Activated CD4-positive, alpha-beta T cell treated with anti-CD3 and anti-CD28 coated beads for 1 hour (primary cell): ENCODE measurements around the gene DVL2.
"Not testable (repeated sequence)": the region's sequence is repeated elsewhere in the genome, so short reads cannot be mapped to it uniquely, and the experiment has no call there.

Source experiments
- DNase-seq: peaks from one replicate; pipeline ENCODE4 v3.0.0-alpha.2; 2020

Gene DVL2

DNA sequence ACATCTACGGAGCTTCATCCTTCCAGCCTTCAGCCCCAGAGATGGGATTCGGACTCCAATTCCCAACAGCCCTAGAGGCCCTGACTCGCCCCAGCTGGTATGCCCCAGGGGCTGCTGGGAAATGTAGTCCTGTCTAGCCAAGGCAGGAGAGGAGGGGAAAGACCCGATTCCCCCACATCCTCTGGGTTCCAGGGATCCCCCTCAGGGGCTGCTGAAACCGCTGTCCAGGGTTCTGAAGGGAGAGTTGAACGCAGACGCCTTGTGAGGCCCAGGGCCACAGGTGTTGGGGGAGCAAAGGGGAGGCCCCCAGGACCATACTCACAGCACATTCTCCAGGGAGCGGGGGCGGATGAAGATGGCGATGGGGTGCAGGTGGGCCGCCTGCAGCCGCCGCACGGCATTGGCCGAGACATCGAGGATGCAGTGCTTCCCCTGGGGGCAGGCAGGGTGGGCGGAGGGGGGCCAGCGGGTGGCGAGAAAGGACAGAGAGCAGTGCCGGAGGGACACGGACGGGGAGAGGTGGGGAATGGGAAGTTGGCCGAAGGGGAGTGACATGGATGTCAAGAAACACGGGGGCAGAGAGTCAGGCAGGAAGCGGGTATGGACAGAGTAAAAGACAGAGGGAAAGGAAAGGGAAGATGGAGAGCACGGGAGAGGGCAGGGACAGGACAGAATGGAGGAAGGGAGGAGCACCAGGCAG is 42.6 kb downstream of the DVL2 start:
- no peak for DNase-seq

DNA sequence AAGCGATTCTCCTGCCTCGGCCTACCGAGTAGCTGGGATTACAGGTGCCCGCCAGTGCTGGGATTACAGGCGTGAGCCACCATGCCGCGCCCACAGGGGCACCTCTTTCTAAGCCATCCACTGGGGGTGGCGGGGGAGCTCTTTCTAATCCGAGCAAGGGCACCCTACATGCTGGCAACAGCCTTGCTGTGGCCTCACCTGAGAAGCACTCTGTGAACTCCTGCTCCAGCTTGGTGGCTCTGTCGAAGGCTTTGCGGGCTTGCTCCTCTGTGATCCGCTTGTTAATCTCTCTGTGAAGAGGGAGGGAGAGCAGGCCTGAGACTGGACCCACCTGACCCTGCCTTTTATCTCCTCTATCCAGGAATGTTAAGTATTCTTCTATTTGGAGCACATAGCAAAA is 43.2 kb downstream of the DVL2 start:
- no peak for DNase-seq

DNA sequence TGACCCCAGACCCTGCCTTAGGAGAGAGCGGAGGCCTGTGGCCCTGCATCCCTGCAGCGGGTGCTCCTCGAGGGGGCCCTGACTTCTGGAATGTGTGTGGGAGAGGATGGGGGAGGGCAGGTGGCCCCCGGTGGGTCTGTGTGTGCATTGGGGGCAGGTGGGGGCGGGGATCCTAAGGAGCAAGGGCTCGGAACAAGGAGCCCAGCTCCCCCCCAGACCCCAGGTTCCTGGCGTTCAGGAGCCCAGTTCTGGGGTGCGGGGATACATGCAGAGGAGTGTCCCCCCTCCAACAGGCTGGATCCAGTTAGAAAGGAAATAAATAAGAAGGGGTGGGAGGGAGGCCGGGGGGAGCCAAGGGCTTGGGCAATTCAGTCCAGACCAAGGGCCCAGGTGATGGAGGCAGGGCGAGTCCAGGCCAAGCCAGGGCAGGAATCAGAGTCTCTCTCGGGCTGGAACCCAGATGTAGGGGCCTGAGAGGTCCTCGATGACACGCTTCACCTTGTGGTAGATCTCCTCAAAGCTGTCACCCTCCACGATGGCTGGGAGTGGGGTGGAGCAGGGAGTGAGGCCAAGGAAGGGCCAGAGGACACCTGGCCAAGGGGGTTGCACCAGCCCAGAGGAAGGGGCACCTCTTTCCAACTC is 43.9 kb downstream of the DVL2 start:
- DNase-seq: no peak

DNA sequence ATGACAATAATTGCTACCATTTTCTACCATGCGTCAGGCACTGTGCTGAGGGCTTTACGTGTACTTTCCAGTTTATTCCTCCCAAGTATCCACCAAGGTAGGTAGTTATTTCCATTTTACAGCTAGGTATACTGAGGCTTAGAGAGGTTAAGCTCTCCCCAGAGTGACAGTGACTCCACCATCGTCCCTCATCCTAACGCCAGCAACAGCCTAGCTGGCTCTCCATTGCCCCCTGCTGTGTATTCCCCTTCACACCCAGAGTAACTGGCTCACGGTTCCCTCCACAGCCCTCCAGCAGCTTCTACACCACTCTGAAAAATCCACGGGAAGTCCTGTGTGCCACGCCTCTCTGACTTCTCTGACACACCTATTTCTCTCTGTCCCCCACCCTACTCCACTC is 48.1 kb downstream of the DVL2 start:
- DNase-seq: no peak

DNA sequence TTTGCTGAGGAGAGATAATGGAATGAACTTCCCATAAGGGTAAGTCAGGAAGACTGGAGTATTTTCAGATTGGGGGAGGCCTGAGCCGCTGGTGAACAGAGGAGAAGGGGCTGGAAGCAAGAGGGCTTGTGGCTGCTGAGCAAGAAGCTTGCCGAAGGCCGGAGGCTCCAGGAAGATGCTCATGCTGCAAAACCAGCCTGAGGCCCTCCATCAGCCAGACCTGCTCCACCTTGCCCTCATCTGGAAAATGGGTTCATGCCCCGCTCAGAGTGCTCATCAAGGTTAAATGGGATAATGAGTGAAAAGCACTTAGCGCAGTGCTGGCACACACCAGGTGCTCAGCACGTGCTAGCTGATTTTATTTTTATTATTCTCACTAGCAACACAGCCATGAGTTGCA is 49.7 kb downstream of the DVL2 start:
- no peak for DNase-seq

DNA sequence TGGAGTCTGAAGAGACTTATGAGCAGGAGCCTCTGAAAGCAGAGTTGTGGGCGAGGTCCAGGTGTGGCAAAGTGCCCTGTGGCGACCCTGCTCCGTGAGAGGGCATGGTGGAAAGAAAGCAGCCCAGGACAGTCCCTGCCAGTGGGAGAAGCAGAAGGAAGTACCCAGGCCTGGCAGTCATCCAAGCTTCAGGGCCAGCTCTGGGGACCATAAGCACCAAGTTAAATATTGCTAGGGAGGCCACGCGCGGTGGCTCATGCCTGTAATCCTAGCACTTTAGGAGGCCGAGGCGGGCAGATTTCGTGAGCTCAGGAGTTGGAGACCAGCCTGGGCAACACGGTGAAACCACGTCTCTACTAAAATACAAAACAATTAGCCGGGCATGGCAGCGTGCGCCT is 50.2 kb downstream of the DVL2 start:
- DNase-seq: no peak

DNA sequence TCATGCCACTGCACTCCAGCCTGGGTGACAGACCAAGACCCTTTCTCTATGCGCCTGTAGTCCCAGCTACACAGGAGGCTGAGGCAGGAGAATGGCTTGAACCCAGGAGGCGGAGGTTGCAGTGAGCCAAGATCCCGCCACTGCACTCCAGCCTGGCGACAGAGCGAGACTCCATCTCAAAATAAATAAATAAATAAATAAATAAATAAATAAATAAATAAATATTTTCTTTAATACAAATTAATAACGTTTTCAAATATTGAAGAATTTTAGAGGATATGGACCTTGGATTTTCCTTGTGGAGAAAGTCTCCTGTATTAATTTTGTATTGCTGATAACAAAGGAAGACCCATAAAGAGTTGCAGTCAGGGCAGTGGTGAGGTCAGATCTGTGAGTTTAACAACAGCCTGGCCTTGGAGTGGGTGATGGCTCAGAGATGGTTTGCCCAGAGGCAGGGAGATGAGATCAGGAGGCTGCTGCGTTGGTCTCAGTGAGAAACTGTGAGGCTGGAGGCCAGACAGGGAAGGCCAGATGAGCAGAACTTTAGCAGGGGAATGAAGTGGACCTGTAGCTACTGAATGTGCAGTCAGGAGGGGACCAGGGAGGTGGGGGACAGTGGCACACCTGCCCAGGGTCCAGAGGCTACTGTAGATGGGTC is 50.8 kb downstream of the DVL2 start:
- no peak for DNase-seq

DNA sequence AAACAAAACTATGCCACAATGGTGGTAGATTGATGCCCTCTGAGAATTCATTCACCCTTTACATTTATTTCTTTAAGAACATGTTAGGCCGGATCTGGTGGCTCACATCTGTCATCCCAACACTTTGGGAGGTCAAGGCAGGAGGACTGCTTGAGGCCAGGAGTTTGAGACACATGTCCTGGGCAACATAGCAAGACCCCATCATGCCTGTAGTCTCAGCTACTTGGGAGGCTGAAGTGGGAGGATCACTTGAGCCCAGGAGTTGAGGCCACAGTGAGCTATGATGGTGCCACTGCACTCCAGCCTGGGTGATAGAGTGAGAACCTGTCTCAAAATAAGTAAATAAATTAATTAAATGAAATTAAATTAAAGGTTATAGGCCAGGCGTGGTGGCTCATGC is 52.2 kb downstream of the DVL2 start:
- DNase-seq: not testable (repeated sequence)

DNA sequence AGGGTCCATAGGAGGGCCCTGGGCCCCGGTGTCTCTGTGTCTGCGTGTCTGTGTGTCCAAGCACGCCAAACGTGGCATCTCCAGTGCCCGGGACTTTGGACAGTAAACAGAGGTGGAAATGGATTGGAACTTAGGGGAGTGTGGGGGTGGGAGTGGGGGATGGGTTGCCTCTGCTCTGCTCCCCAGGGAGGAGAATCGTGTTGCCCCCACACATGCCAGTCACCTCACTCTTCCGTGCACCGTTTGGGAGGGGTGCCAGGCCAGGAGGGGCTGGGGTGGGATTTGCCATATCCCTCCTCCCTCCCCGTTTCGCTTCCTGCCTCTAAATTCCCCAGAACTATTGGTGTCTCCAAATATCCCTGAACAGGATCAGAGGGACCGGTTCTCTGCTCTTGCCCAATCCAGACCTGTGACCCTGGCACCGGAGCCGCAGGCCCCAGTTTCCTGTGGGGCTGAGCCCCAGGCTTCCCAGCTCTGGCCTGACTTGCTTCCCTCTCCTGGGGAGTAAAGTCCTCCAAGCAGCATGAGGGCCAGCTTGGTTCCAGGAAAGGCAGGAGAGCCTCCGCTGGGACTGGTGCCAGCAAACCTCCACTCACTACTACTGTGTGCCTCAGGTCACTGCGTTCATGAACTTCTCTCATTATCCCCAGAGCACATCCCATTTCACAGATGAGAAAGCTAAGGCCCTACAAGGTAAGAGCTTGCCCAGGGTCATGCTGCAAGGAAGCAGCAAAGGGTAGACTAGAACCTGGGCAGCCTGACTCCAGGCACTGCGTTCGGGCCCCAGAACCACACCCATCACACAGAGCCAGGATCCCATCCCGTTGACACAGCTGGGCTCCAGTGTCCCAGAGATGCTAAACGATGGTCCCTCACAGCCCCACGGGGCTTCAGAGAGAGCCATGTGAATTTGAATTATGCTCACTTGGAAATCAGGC is 54.7 kb downstream of the DVL2 start, which contains the start of gene ASGR1:
TSS of gene ASGR1 (minus strand) at position 54 of the 938 bp plus-strand sequence. CDS start 807 bp downstream, outside the sequence.
- no peak for DNase-seq

DNA sequence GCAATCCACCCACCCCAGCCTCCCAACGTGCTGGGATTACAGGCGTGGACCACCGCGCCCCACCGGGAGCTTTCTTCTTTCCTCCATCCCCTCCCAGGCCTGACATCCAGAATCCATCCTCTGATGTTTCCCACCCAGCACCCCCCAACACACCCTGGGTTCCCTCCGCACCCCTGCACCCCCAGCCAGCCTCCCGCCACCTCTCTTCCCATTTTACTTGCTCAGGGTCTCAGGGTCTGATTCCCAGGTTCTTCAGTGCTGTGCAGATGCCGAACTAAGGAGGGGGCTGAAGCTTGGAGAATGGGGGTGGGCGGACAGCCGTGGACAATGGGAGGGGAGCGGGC is 55.4 kb downstream of the DVL2 start:
- DNase-seq: no peak

DNA sequence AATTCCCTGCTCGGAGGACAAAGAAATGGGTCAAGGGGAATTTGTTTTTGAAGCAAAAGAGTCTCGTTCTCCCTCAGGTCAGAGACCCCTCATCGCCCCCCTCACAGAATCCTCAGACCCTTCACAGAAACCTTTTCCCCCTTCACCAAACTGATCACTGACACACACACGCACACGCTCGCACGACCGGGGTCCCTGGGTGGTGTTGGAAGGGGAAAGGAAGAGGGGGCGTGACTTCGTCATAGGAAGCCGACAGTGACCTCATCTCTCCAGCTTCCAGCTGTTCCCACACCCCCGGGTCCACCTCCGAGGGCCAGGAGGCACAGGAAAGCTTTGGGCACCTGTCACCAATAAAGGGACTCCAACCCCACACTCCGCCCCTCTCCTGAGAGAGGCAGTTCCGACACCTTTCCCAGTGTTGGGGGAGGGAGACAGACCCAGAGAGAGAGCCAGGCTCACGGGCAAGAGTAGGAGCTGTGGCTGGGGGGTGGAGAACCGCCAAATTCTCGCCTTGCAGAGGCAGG is 56.3 kb downstream of the DVL2 start:
- DNase-seq: no peak

DNA sequence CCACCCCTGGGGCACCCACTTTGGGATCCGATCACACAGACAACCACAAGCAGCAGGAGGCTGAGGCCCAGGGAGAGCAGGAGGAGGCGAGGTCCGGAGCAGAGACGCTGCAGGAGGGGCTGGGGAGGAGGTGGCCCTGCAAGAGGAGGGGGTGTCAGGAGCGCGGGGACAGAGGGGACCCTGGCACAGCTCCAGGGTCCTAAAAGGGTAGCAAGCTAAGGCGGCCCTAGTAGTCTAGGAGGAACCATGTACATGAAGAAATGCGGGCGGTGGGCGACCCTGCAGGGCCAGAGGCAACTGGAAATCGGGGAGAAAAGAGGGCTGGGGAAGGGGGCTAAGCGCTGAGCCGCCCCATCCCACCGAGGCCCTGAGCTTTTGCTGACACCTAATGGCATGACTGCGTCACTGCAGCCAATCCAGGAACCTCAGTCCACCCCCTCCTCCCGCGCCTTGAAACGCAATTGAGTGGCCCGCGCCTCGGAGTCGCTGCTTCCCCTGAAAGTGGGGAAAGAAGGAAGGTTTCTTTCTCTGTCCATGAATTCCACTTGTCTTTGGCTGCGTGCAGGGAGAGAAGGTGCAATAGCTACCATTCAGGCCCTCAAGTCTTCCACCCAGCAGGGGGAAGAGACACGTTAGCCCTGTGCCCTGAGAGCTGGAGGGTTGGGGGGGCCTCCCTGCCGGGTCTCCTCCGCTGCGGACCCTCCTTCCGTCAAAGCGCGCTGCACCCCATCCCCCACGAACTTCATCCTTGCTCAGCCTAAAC is 56.9 kb downstream of the DVL2 start:
- DNase-seq: peak; percentile 53

DNA sequence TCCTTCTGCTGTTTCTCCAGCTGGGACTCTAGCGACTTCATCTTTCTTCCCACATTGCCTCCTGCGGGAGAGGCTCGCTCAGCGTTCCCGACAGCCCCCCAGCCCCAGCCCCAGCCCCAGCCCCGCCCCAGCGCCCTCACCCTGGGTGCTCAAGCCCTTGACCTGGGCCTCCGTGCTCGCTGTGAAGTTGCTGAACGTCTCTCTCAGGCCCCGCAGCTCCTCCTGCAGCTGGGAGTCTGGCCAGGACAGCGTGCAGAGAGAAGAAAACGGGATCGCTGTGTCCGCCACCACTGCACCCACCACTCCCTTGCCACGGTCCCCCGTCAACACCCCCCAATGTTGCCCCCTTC is 57.5 kb downstream of the DVL2 start:
- no peak for DNase-seq

DNA sequence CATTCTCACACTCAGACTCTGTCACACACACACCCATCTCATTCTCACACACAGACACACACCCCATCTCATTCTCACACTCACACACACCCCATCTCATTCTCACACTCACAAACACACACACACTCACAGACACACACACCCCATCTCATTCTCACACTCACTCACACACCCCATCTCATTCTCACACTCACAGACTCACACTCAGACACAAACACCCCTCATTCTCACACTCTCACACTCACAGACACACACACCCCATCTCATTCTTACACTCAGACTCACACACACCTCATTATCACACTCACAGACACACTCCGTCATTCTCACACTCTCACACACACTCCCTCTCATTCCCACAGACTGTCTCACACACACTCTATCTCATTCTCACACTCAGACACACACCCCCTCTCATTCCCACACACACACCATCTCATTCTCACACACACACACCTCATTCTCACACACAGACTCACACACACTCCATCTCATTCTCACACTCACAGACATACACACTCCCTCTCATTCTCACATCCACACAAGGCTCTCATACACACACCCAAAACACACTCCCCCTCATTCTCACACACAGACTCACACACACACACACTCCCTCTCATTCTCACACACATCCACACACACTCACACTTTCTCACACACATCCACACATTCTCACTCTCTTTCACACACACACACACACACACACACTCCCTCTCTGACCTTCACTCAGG is 58.0 kb downstream of the DVL2 start:
- DNase-seq: no peak
